Esophagus muscularis mucosa (tissue), 4 donors: ENCODE results near the gene STEAP4. TPM values are rescaled to one million over a fixed set of nuclear protein-coding genes. Genes with fewer than 3 reads are reported as not detected.
"Not testable (repeated sequence)": the region's sequence is repeated elsewhere in the genome, so short reads cannot be mapped to it uniquely, and the experiment has no call there.

Experiments used
- DNase-seq: peaks from one replicate; pipeline ENCODE4 v3.0.0-alpha.2; 2017; ENCODE audit errors: extremely low spot score
- H3K27ac ChIP-seq, 4 donors: fragments of 200-600 bp; sonication (generic); replicated peaks in 1 of 4; 1 replicate in 3 of 4; 2 replicates in 1 of 4; pipeline ENCODE4 v1.5.1; 2016 to 2019; ENCODE audit warnings: mild to moderate bottlenecking in 1 of 4
- H3K27me3 ChIP-seq, 4 donors: fragments of 200-600 bp; sonication (generic); one replicate each; pipeline versions ENCODE4 v1.5.1 to v1.6.0; 2016 to 2019
- H3K36me3 ChIP-seq, 4 donors: fragments of 200-600 bp; sonication (generic); one replicate each; pipeline ENCODE4 v1.5.1; 2016 to 2019
- H3K4me1 ChIP-seq, 4 donors: fragments of 200-600 bp; sonication (generic); one replicate each; pipeline ENCODE4 v1.5.1; 2016 to 2019
- H3K4me3 ChIP-seq, 4 donors: fragments of 200-600 bp; sonication (generic); 1 replicate in 2 of 4; 2 replicates in 2 of 4; pipeline ENCODE4 v1.5.1; 2016 to 2019; ENCODE audit warnings: mild to moderate bottlenecking in 4 of 4, moderate library complexity in 1 of 4
- H3K9me3 ChIP-seq, 4 donors: fragments of 200-600 bp; sonication (generic); 1 replicate in 3 of 4; 2 replicates in 1 of 4; pipeline ENCODE4 v1.5.1; 2016 to 2019
- EP300 ChIP-seq: sonication (generic); formaldehyde crosslinking; IDR thresholded peaks from one replicate; pipeline ENCODE4 v1.6.1; 2017; ENCODE audit warnings: antibody characterized with exemption
- POLR2A ChIP-seq: fragments of 450-650 bp; IDR thresholded peaks from one replicate; pipeline ENCODE4 v1.6.1; 2017; ENCODE audit warnings: antibody characterized with exemption, moderate library complexity, mild to moderate bottlenecking, low read depth
- POLR2AphosphoS5 ChIP-seq, 2 donors: sonication (generic); formaldehyde crosslinking; IDR thresholded peaks; one replicate each; pipeline ENCODE4 v1.6.1; 2017; ENCODE audit warnings: antibody characterized with exemption in 2 of 2
- WGBS: methylation state at CpG from one replicate; pipeline ENCODE4 v1.1.5; 2018; 5-methylcytosine and 5-hydroxymethylcytosine counted together
- intact Hi-C: fragments of 100-400 bp; cut with DNase I; formaldehyde crosslinking; loops from one replicate; pipeline ENCODE4 v1.15.1; 2023
- total RNA-seq, 4 donors: library from RNA; depleted of rRNA; stranded (reverse); fragments of >200 nt; gene quantifications; one replicate each; pipeline versions ENCODE4 v1.1.0 to v1.2.1, GENCODE V29; 2016
- TF ChIP-seq, protein P1 (sequence below), 3 experiments: fragments of 200-600 bp in 2 of 3; fragments of 450-650 bp in 1 of 3; sonication (generic) in 2 of 3; IDR thresholded peaks; one replicate each; pipeline ENCODE4 v1.5.1; 2017 to 2019; ENCODE audit warnings: antibody characterized with exemption in 3 of 3, mild to moderate bottlenecking in 2 of 3, moderate library complexity in 1 of 3

Gene STEAP4
- total RNA-seq, 4 donors from 2014 or later: 21.6 to 72.4 (median 56.6) TPM

DNA sequence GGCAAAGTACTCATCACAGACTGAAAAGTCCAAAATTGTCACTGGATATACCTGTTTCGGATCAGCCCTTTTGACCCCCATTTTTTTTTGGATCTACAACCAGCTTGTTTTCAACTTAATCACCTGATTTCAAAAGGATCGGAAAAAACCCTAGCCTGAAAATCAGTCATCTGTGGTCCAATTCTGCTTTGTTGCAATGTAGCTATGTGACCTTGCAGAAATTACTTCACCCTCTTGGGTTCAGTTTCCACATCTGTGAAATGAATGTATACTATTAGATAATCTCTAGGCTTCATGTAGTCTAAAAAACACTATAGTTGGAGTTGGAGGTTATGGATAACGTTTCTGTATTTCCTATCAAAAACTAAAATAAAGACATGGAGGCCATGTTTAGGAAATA is 37.1 kb downstream of the STEAP4 start:
- intact Hi-C loops: no loop called here
- no peaks in the 10 kb centered on the region for H3K9me3 ChIP-seq
- H3K27me3 ChIP-seq: no peaks in the 10 kb centered on the region
- H3K27ac ChIP-seq: no peak overlapping the region
- no peaks in the 10 kb centered on the region for H3K36me3 ChIP-seq
- no peak overlapping the region for H3K4me3 ChIP-seq
- DNase-seq: no peak
- 73% methylated on average over 3 of the region's 3 CpGs for WGBS
- TF ChIP-seq POLR2A (no peak), EP300 (no peak), POLR2AphosphoS5 (IDR thresholded peaks at IDR 0.05) (no peak)
- TF ChIP-seq, protein P1, sequence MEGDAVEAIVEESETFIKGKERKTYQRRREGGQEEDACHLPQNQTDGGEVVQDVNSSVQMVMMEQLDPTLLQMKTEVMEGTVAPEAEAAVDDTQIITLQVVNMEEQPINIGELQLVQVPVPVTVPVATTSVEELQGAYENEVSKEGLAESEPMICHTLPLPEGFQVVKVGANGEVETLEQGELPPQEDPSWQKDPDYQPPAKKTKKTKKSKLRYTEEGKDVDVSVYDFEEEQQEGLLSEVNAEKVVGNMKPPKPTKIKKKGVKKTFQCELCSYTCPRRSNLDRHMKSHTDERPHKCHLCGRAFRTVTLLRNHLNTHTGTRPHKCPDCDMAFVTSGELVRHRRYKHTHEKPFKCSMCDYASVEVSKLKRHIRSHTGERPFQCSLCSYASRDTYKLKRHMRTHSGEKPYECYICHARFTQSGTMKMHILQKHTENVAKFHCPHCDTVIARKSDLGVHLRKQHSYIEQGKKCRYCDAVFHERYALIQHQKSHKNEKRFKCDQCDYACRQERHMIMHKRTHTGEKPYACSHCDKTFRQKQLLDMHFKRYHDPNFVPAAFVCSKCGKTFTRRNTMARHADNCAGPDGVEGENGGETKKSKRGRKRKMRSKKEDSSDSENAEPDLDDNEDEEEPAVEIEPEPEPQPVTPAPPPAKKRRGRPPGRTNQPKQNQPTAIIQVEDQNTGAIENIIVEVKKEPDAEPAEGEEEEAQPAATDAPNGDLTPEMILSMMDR (IDR thresholded peaks at IDR 0.05): no peak
- H3K4me1 ChIP-seq: no peaks in the 10 kb centered on the region

GRCh38 chr7:88268858-88269257 is 37.8 kb downstream of the STEAP4 start:
- DNase-seq: no peak
- WGBS: 58% methylated on average over 2 of the region's 2 CpGs
- Histone ChIP-seq H3K4me3 (no peak overlapping the region), H3K27ac (no peak overlapping the region), H3K27me3 (no peaks in the 10 kb centered on the region), H3K36me3 (no peaks in the 10 kb centered on the region), H3K4me1 (no peaks in the 10 kb centered on the region), H3K9me3 (no peaks in the 10 kb centered on the region)
- TF ChIP-seq EP300: no peak
- no peak for TF ChIP-seq POLR2AphosphoS5 (IDR thresholded peaks at IDR 0.05)
- TF ChIP-seq, protein P1 (IDR thresholded peaks at IDR 0.05): no peak
- TF ChIP-seq POLR2A: no peak
- intact Hi-C loops: no loop called here

DNA sequence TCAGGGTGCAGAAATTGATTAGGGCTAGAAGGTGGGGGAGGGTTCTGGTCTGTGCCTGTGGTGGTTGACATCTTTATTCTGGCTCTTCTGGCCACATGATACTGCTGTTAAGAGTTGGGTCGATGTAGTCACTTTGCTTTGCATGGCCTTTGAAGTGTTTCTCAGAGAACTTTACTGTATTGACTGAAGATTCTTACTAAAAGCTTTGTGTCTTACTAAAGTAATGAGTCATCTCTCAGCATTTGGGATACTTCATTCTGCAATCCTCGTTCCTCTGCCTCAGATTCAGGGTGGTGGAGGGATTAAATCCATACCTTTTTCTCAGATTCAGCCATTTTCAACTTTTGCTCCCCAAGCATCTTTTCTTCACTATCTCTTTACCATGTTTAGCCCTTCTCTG is 38.6 kb downstream of the STEAP4 start:
- no peaks in the 10 kb centered on the region for H3K36me3 ChIP-seq
- H3K27me3 ChIP-seq: no peaks in the 10 kb centered on the region
- H3K27ac ChIP-seq: no peak overlapping the region
- H3K4me3 ChIP-seq: no peak overlapping the region
- no peak for TF ChIP-seq EP300
- TF ChIP-seq POLR2A: no peak
- no peak for TF ChIP-seq POLR2AphosphoS5 (IDR thresholded peaks at IDR 0.05)
- TF ChIP-seq, protein P1 (IDR thresholded peaks at IDR 0.05): no peak
- no peaks in the 10 kb centered on the region for H3K4me1 ChIP-seq
- no peak for DNase-seq
- no peaks in the 10 kb centered on the region for H3K9me3 ChIP-seq
- intact Hi-C loops: no loop called here
- 85% methylated on average over 2 of the region's 2 CpGs for WGBS

- Histone ChIP-seq H3K4me1 (no peaks in the 10 kb centered on the region), H3K4me3 (no peak overlapping the region), H3K36me3 (no peaks in the 10 kb centered on the region), H3K9me3 (no peaks in the 10 kb centered on the region), H3K27me3 (no peaks in the 10 kb centered on the region), H3K27ac (no peak overlapping the region)
- 92% methylated on average over 4 of the region's 4 CpGs for WGBS
- no peak for DNase-seq
- no peak for TF ChIP-seq POLR2A
- TF ChIP-seq POLR2AphosphoS5 (IDR thresholded peaks at IDR 0.05): no peak
- no peak for TF ChIP-seq EP300
- TF ChIP-seq, protein P1 (IDR thresholded peaks at IDR 0.05): no peak
- intact Hi-C loops: no loop called here
Measured at GRCh38 chr7:88267421-88267820, 39.3 kb downstream of the STEAP4 start.

DNA sequence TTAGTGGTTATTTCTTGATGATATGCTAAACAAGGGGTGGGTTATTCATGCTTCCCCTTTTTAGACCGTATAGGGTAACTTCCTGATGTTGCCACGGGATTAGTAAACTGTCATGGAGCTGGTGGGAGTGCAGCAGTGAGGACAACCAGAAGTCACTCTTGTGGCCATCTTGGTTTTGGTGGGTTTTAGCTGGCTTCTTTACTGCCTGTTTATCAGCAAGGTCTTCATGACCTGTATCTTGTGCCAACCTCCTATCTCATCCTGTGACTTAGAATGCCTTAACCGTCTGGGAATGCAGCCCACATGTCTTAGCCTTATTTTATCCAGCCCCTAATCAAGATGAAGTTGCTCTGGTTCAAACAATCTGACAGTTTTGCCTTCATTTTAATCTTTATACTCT is 41.7 kb downstream of the STEAP4 start:
- H3K4me1 ChIP-seq, H3K4me3 ChIP-seq, intact Hi-C loops, H3K27me3 ChIP-seq, H3K36me3 ChIP-seq, H3K9me3 ChIP-seq, DNase-seq, H3K27ac ChIP-seq: not testable (repeated sequence)
- WGBS: 67% methylated on average over 3 of the region's 3 CpGs
